ENCODE data around the gene RAD51B.
A peak's percentile ranks its signal among the peaks of the same experiment; 100 is the strongest.

RAD51B gene

DNA sequence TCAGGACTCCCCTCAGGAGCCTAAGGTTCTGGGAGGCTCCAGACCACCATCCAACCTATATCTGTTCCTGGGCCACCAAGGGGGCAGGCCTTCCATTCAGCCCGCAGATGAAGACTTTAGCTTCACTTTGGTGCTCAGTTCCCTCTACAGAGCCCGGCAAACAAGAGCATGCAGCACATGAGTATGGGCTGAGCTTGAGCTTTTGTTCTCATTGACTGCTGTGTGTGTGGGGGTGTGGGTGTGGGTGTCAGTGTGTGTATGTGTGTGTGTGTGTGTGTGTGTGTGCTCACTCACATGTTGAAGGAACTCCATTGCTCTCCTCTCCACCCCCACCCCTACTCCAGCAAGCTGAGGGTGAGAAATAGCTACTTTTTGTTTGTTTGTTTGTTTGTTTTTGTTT lies 754.1 kb downstream of the RAD51B start:
- no peak for DNase-seq

DNA sequence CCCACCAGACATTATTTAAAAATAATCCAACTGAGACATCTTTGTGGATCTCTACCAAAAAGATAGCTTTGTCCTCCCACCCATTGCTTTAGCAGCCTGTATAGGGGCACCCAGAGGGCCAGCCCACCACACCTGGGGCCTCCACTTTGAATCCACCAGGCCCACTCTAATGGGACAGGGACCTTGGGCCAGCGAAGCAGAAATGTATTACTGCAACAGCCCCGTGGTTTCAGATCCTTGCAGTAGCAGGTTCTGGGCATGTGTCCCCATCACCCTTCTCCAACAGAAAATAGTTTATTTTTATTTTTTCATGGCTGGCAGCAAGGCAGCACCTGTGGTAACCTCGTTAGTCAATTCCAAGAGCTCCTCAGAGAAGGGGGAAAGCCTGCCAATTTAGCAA lies 754.9 kb downstream of the RAD51B start:
- no peak for DNase-seq

DNA sequence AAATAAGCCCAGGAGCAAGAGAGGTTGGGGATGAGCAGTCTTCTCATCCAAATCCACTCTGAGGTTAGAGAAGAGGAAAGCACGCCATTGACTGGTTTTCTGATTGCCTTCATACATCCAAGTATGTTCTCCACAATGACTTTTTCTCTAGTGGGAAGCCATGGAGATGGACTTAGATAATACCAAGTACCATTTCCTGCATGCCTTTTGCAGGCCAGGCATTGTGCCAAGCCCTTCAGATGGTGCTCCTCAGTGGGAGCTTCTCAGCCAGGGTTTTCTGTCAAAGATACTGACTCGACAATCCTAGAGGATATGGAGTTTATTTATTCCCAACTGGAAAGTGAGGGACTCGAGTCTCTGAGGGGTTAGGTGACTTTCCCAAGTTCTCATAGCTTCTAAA lies 755.3 kb downstream of the RAD51B start:
- DNase-seq = peak; percentile 42

DNA sequence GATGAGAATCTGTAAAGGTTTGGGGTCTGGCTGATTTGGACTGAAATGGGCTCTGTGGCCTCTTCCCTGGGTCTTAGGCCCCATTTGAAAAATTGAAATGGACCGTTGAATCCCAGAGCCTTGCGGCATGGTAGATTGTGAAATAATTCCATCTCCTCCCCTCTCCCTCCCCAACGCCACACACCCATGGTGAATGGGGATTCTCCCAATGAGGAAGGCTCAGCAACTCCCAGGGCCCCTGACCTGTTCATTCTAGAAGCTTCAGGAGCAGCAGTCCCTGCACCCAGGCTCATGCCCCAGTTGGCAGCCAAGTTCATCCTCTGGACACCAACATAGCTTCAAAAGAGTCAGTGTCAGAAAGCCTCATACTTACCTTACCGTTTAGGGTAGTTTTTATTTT lies 755.8 kb downstream of the RAD51B start:
- no peak for DNase-seq

DNA sequence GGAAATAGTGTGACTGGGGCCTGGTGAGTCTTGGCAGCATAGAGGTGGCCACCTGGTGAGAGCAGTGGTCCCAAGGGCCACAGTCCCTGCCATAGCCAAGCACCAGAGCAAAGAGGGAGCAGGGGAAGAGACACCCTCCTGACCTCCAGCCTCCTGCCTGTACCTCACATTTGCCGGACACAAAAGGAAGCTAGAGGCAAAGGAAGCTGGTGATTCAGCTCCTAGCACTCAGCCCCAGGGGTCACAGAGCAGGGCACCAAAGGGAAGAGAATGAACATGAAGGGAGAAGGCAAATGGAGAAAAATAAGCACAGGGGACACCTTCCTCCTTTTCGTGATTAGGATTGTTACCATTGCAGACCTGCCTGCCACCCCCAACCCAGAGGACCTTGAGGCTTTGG lies 756.5 kb downstream of the RAD51B start:
- peak; percentile 62 for DNase-seq

DNA sequence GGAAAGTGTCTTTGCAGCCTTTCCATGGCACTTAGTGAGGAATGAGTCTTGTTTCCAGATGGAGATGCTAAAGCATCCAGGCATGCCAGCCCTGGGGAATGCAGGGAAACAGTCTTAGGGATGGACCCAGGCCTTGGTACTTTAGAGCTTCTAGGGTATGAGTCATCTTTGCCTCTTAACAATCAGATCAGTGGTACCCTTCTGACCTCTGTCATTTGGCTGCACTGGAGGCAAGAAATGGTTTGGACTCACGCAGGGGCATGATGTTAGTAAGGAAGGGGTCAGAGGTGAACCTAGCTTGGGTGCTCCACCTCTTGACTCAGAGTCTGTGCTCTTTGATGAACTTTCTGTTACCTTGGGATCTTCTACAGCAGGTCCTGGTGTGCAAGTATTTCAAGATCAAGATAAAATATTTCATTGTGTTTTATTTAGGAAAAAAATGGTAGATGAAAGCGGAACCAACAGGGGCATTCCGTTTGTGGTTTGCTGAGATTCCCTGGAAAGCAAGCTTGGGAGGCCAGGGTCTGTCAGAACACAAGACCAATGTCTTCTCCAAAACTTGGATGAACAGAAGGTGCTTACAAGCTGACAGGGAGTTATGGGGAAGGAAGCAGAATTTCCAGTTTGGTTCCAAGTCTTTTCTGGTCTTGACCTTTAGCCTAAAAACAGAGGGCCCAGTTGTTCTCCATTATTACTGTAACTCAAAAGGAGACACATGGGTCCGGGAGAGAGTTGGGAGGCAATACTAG lies 757.1 kb downstream of the RAD51B start:
- DNase-seq = peak; percentile 62

DNA sequence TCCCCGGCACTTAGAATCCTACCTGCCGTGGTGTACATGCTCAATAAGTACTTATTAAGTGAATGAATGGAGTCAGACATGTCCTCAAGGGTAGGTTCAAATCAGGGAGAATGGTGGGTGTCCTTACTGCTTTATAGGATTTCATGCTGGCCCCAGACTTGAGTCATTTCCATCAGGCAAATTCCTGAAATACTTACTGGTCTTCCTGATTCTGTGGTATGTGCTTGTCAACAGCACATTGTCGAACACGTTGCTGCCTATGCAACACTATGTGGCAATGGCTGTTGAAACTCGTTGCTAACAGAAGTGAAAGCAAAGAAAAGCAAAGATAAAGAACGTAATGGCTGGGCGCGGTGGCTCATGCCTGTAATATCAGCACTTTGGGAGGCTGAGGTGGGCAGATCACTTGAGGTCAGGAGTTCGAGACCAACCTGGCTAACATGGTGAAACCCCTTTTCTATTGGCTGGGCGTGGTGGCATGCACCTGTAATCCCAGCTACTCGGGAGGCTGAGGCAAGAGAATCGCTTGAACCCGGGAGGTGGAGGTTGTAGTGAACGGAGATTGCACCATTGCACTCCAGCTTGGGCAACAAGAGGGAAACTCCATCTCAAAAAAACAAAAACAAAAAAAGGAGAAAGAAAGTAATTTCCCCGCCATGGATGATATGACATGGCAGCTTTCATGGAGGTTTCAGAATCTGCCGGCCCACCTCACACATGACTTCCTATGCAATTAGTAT lies 758.4 kb downstream of the RAD51B start:
- DNase-seq = peak; percentile 98

DNA sequence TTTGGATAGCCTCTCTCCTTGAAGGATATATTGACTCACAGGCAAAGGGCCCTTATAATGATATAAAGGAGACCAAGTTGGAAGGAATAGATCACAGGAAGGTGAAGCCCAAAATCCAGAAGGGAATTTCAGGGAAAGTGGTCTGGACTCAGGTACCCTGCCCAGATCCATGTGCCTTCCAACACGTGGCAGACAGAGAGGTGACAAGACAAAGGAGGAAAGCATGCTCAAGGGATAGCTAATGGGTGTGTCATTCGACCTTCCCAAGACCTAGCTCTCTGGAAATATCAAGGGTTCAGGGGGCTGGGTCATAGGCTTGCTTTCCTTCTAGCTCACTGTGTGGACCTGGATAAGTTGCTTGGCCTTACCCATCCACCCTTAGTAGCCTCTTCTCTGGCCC lies 759.0 kb downstream of the RAD51B start:
- no peak for DNase-seq

DNA sequence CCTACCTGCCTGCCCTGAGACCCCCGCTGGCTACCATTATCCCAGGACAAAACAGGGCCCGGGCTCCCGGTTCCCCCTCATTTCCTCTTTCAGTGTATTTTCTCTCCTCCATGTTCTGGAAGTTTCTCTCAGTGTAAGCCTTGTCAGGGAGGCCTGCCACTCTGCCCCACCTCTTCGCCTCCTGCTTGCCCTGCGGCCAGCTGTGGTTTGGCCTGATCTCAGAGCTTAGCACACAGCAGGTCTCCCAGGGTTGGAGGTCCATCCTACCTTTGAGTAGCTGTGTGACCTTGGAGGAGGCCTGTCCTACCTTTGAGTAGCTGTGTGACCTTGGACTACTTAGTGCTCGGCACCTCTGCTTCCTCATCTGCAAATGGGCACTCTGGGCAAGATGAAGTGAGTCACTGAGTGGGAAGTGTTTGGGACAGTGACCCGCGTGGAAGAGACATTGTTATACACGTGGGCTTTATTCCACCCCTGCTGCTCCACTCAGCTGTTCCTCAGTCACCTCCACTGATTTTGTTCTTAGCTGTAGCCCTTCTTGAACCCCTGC lies 760.6 kb downstream of the RAD51B start:
- no peak for DNase-seq

DNA sequence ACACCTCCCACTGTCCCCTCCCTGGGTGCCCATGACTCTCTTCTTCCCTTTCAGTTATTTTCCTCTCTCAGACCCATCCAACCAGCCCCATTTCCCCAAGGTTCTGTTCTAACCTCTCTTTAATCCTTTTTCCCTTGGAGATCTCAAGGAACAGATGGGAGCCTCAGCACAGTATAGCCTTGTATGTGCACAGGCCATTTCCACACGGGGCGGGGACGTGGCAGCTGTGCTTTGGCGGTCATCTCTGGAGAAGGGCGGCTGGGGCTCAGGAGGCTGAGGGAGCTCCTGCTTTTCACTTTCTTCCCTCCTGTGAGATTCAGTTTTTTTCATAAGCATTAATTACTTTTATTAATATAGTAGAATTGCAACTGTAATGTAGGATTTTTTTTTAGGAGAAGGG lies 761.1 kb downstream of the RAD51B start:
- no peak for DNase-seq

DNA sequence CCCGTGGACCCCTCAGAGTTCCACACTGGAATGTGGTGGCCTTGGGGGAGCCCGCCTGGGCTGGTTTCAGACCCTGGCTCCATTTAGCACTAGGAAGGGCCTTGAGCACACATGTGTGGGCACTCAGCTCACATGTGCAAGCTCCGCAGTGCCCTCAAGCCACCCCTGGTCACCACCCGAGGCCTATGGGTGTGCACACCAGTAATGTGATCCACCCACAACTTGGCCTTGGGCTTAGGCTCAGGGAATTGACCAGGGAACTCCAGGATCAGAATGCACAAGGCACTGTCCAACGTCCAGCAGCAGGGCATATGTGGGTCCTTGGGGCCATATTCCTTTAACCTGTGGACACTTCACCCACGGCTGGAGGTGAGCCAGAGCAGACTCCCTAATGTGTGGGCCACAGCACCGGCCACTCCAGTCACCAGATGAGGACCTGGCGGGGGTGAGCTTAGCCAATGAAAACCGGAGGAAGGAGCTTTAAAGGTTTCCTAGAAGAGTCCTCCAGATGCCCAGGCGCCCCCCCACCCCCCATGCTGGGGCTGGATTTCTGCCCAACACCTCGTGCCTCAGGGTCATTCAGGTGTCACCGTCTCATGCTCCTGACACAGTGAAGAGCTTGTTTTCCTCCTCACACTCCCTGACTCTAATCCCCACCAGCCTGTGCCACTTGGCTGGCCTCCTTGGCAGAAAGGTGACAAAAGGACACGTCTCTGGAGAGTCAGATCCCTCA lies 764.1 kb downstream of the RAD51B start:
- DNase-seq = no peak

DNA sequence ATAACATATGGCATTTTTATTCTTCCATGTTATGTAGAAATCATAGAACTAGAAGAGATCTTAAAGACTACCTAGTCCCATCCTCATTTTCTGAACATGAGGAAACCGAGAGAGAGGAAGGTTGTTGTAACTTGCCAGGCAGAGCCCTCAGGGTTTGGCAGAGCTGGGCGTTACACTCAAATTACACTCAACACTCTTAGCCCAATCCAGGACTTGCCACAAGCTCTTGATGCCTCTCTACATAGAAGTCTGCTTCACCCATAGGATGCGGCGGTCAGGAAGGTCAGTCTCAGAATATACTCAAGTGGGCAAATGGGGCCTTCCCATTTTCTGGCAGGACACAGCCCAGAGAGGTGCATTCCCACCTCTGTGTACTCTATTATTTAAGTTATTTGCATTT lies 765.2 kb downstream of the RAD51B start:
- no peak for DNase-seq

DNA sequence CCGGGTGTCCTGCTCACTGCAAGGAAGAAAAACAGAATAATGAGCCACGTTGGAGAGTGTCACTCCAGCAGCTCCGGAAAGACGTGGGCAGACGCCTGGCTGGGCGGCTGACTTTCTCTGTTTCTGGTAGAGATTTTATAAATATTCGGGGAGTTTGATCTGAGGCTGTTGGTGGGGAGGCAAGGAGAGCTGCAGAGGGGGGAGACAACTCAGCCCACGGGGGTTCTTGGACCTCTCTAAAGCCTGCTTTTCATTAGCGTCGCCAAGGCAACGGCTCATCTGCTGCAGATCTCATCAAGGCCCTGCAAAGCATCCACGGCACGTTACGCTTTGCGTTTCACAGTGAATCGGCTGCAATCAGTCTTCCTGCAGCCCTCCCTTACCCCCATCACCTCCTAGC lies 766.1 kb downstream of the RAD51B start:
- no peak for DNase-seq

DNA sequence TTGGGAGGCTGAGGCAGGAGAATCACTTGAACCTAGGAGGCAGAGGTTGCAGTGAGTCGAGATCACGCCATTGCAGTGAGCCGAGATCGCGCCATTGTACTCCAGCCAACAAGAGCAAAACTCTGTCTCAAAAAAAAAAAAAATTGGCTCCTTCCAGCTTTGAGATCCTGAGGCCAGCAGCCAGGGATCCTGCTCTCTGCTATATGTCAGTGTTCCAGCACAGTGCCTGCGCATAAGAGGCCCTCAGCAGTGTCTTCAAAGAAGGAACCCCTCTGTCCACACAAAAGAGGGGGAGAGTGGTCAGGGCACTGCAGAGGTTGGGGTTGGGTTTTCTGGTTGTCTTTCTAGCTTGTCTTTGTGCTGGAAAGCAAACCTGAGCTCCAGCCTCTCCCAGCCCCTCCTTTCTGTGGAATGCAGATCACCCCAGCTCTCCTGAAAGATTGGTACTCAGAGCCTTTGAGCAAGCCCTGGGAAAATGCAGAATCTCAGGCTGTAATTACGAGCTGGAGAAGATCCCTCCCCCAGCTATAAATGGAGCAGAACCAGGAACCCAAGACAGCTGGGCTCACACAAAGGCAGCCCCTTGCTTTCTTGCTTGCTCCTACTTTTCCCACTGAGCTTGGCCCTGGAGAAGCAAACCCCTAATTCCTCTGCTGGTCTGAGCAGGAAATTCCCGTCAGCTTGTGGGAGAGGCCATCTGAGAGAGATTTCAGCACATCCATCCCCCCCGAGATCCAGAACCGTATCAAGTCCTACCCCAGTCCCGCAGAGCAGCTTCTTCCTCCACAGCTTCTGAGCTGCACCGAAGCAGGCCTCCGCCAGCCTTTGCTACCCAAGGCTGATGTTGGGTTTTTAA lies 767.5 kb downstream of the RAD51B start:
- DNase-seq = no peak

DNA sequence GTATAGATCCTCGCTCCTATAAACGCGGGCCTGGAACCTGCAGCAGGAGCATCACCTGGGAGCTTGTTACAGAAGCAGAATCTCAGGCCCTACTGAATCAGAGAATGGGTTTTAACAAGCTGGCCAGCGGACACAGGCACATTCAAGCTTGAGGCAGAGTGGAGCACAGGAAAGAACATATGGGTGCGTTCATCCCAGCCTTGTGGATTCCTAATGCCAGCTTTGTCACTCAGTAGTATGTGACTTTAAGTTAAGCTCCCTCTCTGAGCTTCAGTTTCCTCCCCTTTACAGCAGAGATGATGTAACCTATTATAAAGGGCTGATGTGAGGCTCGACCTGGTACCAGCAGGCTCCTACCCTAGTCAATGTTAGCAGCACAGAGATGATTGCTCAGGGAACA lies 768.4 kb downstream of the RAD51B start:
- no peak for DNase-seq

DNA sequence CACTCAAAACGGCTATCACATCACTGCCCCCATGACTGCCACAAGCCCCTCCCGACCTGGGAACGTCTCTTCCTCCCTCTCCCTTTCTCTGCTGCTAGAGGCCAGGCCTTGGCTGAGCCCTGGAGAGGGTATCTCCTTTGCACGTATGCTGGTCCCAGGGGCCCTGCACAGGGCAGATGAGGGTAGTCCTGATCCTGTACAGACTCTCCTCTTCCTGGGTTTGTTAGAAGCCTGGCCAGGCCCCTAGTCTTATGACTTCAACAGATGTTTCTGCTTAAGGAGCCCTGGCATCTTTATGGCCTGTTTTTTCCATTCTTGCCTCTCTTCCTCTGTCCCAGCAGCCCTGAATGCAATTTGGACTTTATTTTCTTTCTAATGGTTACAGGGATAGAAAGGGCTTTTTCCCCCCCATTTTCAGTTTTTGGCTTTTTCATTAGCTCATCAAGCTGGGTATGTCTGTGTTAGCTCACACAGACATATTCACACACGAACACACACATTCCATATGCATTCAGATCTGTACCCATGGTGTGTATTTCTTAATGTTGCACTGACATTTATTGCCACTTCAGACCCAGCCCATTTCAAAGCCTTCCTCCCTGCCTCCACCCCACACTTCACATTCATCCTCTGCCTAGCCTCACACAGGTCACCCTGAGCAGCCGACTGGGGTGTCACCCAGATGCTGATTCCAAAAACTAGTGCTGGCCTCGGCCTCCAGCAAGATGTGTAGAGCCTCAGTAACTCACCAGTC lies 770.0 kb downstream of the RAD51B start:
- DNase-seq = peak; percentile 74

DNA sequence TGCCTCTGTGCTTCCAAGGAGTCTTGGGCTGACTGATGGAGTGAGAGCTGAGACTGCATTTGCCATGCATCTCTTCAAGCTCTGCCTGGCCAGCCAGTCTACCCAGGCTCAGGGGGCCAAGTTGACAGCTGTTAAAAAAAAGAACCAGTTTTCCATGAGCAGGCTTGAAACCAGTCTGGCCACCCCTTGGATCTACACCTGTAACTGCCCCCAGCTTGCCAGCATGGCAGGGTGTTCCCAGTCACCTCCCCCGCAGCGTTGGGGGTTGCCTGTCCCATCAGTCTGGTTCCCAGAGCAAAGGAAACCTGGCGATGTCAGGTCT lies 770.6 kb downstream of the RAD51B start:
- no peak for DNase-seq

DNA sequence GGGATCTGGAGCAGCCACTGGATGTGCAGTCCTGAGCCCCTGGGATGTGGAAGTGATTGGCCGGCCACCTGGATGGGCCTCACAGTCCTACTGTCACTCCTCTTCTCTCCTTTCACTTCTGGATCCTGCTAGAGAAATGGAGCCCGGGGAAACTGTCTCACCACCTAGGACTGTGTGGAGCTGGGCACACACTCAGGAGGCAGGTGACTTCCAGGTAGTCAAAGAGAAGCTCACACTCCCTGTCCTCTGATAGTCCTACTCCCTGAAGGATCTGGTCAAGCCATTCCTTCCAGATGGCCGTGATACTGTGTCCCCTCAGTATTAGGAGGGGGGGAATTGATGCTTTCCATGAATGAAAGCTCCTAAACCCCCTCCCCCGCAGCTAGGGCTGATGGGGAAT lies 772.2 kb downstream of the RAD51B start:
- DNase-seq = no peak

DNA sequence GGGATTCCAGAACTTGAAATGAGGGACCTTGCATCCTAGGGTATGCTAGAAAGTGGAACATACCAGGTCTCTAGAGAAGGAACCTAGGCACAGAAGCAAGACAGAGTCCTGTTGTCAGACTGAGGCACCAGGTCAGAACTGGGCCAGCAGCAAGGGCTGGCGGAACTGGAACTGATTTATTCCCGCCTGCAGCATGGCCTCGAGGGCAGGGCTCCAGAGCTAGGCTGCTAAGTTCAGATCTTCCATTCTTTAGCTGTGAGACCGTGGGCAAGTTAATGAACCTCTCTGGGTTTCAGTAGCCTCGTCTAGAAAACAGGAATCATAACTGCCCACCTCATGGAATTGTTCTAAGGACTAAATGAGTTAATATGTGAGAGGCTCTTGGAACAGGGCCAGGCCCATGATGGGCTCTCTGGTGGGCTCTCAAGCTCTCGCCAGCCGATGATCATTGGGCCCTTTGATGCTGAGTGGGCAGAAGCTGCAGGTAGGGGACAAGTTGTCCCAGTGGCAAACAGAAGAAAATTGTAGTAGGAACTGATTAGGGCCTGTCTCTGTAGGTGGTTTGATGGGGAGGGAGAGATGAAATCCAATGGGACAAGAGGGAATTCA lies 773.5 kb downstream of the RAD51B start:
- no peak for DNase-seq

DNA sequence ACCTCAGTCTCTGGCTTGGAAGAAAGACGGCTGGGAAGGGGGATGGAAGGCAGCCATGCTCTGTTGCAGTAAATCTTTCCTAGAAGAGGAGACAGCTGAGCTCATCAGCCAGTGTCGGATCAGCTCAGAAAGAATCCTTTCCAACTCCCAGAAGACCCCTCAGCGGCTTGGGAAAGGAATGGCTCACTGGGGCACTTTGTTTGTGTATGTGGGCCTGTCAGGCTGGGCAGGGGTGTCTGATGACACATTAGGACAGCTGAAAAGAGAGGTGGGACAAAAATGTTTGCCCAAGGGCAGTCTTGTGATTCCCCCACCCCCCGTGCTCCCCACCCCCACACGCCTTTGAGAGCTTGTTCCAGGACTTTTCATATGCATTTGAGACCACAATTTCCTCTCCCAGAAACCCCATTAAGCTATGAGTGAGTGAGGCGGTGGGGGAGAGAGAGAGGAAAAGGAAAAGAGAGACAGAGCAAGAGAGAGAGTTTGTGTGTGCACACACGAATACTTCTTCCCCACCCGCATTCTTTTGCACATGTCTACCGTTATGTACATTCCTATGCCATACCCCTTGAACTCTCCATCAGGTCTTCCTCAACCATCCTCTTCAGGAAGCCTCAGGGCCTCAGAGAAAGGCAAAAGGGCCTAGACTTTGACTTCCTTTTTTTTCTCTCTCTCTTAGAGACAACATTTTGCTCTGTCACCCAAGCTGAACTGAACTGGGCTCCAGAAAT lies 774.4 kb downstream of the RAD51B start:
- DNase-seq = no peak

Data from HCEC 1CT (cell line).